Endothelial cell of umbilical vein (primary cell): ENCODE measurements around the gene PLPPR3.

ENCODE experiments used
- POLR2AphosphoS5 ChIP-seq: IDR thresholded peaks from 2 replicates; pipeline ENCODE4 v1.6.1; 2012; ENCODE audit warnings: low read depth, mild to moderate bottlenecking, control low read depth, low read length, moderate library complexity; ENCODE audit not compliant: insufficient read depth
- TF ChIP-seq, protein P1 (sequence below), 2 donors: IDR thresholded peaks; 1 replicate in 1 of 2; 2 replicates in 1 of 2; pipeline ENCODE4 v1.5.1; 2011; ENCODE audit warnings: low read length in 2 of 2, mild to moderate bottlenecking in 2 of 2, moderate library complexity in 2 of 2, control low read depth in 1 of 2, inconsistent platforms in 1 of 2, low read depth in 1 of 2; ENCODE audit not compliant: insufficient read depth in 1 of 2; ENCODE audit errors: extremely low read depth in 1 of 2

DNA sequence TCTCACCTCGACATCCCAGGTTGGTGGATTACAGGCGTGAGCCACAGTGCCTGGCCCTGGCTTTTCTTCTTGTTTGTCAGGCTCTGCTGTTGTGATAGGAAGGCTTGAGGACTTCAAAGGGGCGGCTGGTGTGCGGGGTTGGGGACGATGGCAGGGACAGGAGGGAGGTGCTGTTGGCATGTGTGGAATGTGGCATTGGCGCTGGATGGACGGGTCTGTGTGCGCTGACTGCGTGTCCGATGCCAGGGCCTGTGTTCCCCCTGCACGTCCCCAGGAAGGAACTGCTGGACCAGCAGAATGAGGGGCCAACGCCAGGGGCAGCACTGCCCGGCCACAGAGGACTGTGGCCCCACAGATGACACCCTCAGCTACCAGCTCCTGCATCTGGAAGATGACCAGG lies 37.2 kb downstream of the PLPPR3 start:
- TF ChIP-seq POLR2AphosphoS5 = no peak
- TF ChIP-seq, protein P1, sequence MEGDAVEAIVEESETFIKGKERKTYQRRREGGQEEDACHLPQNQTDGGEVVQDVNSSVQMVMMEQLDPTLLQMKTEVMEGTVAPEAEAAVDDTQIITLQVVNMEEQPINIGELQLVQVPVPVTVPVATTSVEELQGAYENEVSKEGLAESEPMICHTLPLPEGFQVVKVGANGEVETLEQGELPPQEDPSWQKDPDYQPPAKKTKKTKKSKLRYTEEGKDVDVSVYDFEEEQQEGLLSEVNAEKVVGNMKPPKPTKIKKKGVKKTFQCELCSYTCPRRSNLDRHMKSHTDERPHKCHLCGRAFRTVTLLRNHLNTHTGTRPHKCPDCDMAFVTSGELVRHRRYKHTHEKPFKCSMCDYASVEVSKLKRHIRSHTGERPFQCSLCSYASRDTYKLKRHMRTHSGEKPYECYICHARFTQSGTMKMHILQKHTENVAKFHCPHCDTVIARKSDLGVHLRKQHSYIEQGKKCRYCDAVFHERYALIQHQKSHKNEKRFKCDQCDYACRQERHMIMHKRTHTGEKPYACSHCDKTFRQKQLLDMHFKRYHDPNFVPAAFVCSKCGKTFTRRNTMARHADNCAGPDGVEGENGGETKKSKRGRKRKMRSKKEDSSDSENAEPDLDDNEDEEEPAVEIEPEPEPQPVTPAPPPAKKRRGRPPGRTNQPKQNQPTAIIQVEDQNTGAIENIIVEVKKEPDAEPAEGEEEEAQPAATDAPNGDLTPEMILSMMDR (IDR thresholded peaks at IDR 0.05; ENCODE audit: extremely low read depth in 1 of 2, insufficient read depth in 1 of 2, low read depth in 1 of 2, low read length in 2 of 2) = peak in 1 of 2 donors; percentile 10
